ES-I3 (cell line): ENCODE measurements around the gene ACTR3C.

ENCODE experiments used
- H3K36me3 ChIP-seq: 2 replicates; pipeline ENCODE4 v1.6.1; 2013; ENCODE audit warnings: mild to moderate bottlenecking, low read length, control low read depth, moderate library complexity; ENCODE audit not compliant: insufficient read depth
- H3K4me1 ChIP-seq: 2 replicates; pipeline ENCODE4 v1.6.1; 2013; ENCODE audit warnings: mild to moderate bottlenecking, control low read depth, low read length; ENCODE audit not compliant: insufficient read depth
- H3K9ac ChIP-seq: 2 replicates; pipeline ENCODE4 v1.6.1; 2013; ENCODE audit warnings: low read depth, mild to moderate bottlenecking, low read length, moderate library complexity
- H3K9me3 ChIP-seq: 2 replicates; pipeline ENCODE4 v1.6.1; 2013; ENCODE audit warnings: mild to moderate bottlenecking, low read length, moderate library complexity; ENCODE audit not compliant: control insufficient read depth, insufficient read depth

Gene ACTR3C

GRCh38 chr7:150346922-150347321, 23.6 kb upstream of the ACTR3C start:
- H3K9ac ChIP-seq, result no peak overlapping the region
- H3K36me3 ChIP-seq, result no peaks in the 10 kb centered on the region
- H3K9me3 ChIP-seq, result peaks cover 5% of the 10 kb centered on the region
- 0 out of 2 replicates have a peak, but pooled peaks cover 3% of the 10 kb centered on the region for H3K4me1 ChIP-seq

- peaks cover 5% of the 10 kb centered on the region for H3K9me3 ChIP-seq
- peaks cover 3% of the 10 kb centered on the region; the same call in 1 of the 2 replicates for H3K4me1 ChIP-seq
- no peak overlapping the region for H3K9ac ChIP-seq
- H3K36me3 ChIP-seq, result no peaks in the 10 kb centered on the region
Observed at GRCh38 chr7:150345012-150345411, 21.7 kb upstream of the ACTR3C start.

DNA sequence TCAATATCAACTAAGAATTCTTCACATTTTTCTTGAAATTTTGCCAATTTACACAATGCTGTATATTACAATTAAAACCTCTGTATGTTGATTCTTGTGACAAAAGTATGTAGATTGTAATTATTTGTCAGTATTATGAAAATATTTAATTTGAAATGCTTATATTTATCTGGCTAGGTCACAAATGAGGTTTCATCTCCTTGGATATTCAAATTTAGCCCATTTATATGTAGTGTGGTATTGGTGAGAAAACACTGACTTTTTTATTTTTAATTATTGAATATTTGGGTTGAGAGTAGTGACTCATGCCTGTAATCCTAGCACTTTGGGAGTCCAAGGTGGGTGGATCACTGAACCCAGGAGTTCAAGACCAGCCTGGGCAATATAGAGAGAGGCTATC, 21.0 kb upstream of the ACTR3C start:
- Histone ChIP-seq H3K9ac (no peak overlapping the region), H3K4me1 (peaks cover 3% of the 10 kb centered on the region; the same call in 1 of the 2 replicates), H3K9me3 (peaks cover 5% of the 10 kb centered on the region), H3K36me3 (no peaks in the 10 kb centered on the region)

DNA sequence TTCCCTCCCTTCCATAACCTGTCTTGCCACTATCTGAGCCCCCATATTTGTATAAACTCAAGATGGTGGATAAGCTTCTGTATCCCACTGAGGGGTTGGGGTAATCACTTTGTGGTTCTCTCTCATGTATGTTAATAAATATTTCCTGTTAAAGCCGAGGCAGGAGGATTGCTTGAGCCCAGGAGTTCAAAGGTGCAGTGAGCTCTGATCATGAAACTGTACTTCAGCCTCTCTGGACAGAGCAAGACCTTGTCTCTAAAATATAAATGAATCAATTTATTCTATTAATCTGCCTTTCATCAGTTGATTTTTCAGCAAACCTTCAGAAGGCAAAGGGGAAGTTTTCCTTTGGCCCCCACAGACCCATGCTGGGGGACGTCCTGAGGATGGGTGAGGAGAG, 19.9 kb upstream of the ACTR3C start:
- H3K4me1 ChIP-seq, result peaks cover 3% of the 10 kb centered on the region; the same call in 1 of the 2 replicates
- H3K9ac ChIP-seq, result no peak overlapping the region

GRCh38 chr7:150342121-150342408, 18.7 kb upstream of the ACTR3C start:
- Histone ChIP-seq H3K9me3 (no peaks in the 10 kb centered on the region), H3K4me1 (peaks cover 3% of the 10 kb centered on the region; the same call in 1 of the 2 replicates), H3K9ac (peak overlapping the region; percentile 51), H3K36me3 (no peaks in the 10 kb centered on the region)

More for the DNA sequence above, 19.9 kb upstream of the ACTR3C start:
- Histone ChIP-seq H3K9me3 (peaks cover 2% of the 10 kb centered on the region), H3K36me3 (no peaks in the 10 kb centered on the region)

GRCh38 chr7:150341263-150342120, 18.1 kb upstream of the ACTR3C start, which contains the start of gene RARRES2:
Gene RARRES2 (minus strand): TSS chr7:150341629. CDS start chr7:150340609, 1,020 bp downstream.
- H3K4me1 ChIP-seq, result peaks cover 3% of the 10 kb centered on the region; the same call in 1 of the 2 replicates
- no peaks in the 10 kb centered on the region for H3K36me3 ChIP-seq
- peak within 1 kb of the TSS; percentile 64 for H3K9ac ChIP-seq
- no peaks in the 10 kb centered on the region for H3K9me3 ChIP-seq

- no peaks in the 10 kb centered on the region for H3K36me3 ChIP-seq
- peak overlapping the region; percentile 64 for H3K9ac ChIP-seq
- peaks cover 7% of the 10 kb centered on the region for H3K4me1 ChIP-seq
- H3K9me3 ChIP-seq, result no peaks in the 10 kb centered on the region
Observed at GRCh38 chr7:150340875-150341262, 17.5 kb upstream of the ACTR3C start.

- Histone ChIP-seq H3K4me1 (peaks cover 9% of the 10 kb centered on the region), H3K36me3 (no peaks in the 10 kb centered on the region), H3K9me3 (no peaks in the 10 kb centered on the region), H3K9ac (peak overlapping the region; percentile 64)
Observed at GRCh38 chr7:150340024-150340749, 16.8 kb upstream of the ACTR3C start.

DNA sequence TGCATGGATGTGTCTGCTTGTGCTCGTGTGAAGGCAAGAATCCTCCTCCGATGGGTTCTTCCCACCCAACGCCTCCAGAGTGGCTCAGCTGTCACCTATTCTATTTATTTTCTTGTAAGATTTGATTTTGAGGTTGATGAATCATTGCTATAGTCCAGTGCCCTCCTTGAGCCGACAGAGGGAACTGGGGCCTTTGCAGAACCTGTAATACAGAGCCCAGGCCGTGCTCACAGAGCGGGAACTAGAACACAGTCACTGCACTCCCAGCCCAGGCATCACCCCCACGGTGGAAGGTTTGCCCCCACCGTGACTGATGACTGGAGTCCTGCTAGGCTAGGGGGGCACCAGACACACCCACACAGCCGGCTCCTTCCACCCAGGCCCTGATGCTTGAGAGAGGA, 16.1 kb upstream of the ACTR3C start:
- peaks cover 9% of the 10 kb centered on the region for H3K4me1 ChIP-seq
- H3K36me3 ChIP-seq, result no peaks in the 10 kb centered on the region
- no peak overlapping the region for H3K9ac ChIP-seq
- no peaks in the 10 kb centered on the region for H3K9me3 ChIP-seq

DNA sequence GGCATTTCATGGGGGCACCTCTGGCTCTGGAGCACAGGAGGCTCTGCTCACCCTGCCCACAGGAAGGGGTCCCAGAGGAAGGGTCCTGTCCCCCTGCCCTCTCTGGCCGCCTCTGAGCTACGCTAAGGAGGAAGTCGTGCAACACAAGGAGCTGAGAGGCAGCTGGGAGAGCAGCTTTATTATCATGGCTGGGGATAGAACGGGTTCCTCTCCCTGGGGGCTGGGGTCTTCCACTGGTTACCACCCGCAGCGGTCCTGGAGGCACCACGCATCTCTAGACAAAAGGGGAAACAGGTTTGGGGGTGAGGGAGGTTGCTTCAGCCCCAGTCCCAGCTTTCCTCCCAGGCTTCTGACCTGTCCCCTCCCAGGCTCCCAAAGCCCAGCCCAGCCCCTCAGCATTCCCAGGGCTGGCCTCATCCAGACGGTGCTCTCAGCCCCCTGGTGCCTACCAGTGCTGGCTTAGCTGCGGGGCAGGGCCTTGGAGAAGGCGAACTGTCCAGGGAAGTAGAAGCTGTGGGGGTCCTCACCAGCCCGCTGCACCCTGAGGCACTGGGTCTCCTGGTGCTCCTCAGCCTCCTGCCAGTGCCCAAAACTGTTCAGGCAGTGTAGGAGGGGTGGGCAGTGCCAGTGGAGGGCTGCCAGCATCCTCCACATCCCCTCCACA, 15.0 kb upstream of the ACTR3C start:
- H3K4me1 ChIP-seq, result peaks cover 9% of the 10 kb centered on the region
- no peak overlapping the region for H3K9ac ChIP-seq
- H3K9me3 ChIP-seq, result no peaks in the 10 kb centered on the region
- H3K36me3 ChIP-seq, result no peaks in the 10 kb centered on the region

- H3K36me3 ChIP-seq, result no peaks in the 10 kb centered on the region
- H3K4me1 ChIP-seq, result peaks cover 7% of the 10 kb centered on the region
- no peak overlapping the region for H3K9ac ChIP-seq
- H3K9me3 ChIP-seq, result no peaks in the 10 kb centered on the region
Observed at GRCh38 chr7:150337659-150338081, 14.3 kb upstream of the ACTR3C start.

DNA sequence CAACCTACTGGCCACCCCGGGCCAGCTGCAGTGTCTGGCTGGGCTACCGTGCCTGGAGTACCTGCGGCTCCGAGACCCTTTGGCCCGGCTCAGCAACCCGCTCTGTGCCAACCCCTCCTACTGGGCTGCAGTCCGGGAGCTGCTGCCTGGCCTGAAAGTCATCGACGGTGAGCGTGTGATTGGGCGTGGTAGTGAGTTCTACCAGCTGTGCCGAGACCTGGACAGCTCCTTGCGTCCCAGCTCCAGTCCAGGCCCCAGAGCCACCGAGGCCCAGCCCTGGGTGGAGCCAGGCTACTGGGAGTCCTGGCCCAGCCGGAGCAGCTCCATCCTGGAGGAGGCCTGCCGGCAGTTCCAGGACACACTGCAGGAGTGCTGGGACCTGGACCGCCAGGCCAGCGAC, 13.8 kb upstream of the ACTR3C start:
- H3K36me3 ChIP-seq, result no peaks in the 10 kb centered on the region
- peaks cover 6% of the 10 kb centered on the region for H3K4me1 ChIP-seq
- H3K9ac ChIP-seq, result no peak overlapping the region
- H3K9me3 ChIP-seq, result no peaks in the 10 kb centered on the region

DNA sequence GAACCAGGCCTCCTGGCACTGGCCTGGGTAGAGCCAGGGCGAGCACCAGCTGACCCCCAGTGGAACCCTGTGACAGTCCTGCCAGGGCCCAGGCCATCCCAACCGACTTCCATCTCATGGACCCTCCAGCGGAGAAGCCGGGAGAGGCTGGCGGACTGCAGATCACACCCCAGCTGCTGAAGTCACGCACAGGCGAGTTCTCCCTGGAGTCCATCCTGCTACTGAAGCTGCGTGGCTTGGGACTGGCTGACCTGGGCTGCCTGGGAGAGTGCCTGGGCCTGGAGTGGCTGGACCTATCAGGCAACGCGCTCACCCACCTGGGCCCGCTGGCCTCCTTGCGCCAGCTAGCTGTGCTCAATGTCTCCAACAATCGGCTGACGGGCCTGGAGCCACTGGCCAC, 13.4 kb upstream of the ACTR3C start:
- no peaks in the 10 kb centered on the region for H3K36me3 ChIP-seq
- H3K4me1 ChIP-seq, result peaks cover 6% of the 10 kb centered on the region
- H3K9me3 ChIP-seq, result no peaks in the 10 kb centered on the region

GRCh38 chr7:150335774-150336112, 12.4 kb upstream of the ACTR3C start:
- Histone ChIP-seq H3K4me1 (peaks cover 6% of the 10 kb centered on the region), H3K9me3 (no peaks in the 10 kb centered on the region), H3K9ac (no peak overlapping the region), H3K36me3 (no peaks in the 10 kb centered on the region)

More for the DNA sequence above, 13.4 kb upstream of the ACTR3C start:
- no peak overlapping the region for H3K9ac ChIP-seq
